Sigmoid colon (tissue), 7 donors: ENCODE data around the gene IL19. TPM values are rescaled to one million over a fixed set of nuclear protein-coding genes. Genes with fewer than 3 reads are reported as not detected.

Experiments used
- DNase-seq: peaks from one replicate; pipeline ENCODE4 v3.0.0-alpha.2; 2019
- H3K27ac ChIP-seq, 4 donors: fragments of 200-600 bp; sonication (generic); one replicate each; pipeline ENCODE4 v1.5.1; 2016 to 2019; ENCODE audit warnings: mild to moderate bottlenecking in 1 of 4
- H3K27me3 ChIP-seq, 3 donors: fragments of 200-600 bp; sonication (generic); one replicate each; pipeline ENCODE4 v1.5.1; 2019; ENCODE audit warnings: mild to moderate bottlenecking in 1 of 3
- H3K36me3 ChIP-seq, 4 donors: fragments of 200-600 bp; sonication (generic); one replicate each; pipeline ENCODE4 v1.5.1; 2016 to 2019
- H3K4me1 ChIP-seq, 4 donors: fragments of 200-600 bp; sonication (generic); one replicate each; pipeline ENCODE4 v1.5.1; 2017 to 2019
- H3K4me3 ChIP-seq, 4 donors: fragments of 200-600 bp; sonication (generic); one replicate each; pipeline ENCODE4 v1.5.1; 2017 to 2019; ENCODE audit warnings: mild to moderate bottlenecking in 2 of 4, moderate library complexity in 1 of 4
- H3K9me3 ChIP-seq, 4 donors: fragments of 200-600 bp in 3 of 4; sonication (generic) in 3 of 4; one replicate each; pipeline versions ENCODE4 v1.5.1 to v1.6.1; 2013 to 2019
- CTCF ChIP-seq, 4 experiments: fragments of 450-650 bp in 3 of 4; fragments of 200-600 bp in 1 of 4; IDR thresholded peaks; one replicate each; pipeline ENCODE4 v1.5.1; 2016 to 2019; ENCODE audit warnings: antibody characterized with exemption in 4 of 4, mild to moderate bottlenecking in 3 of 4, moderate library complexity in 2 of 4
- EP300 ChIP-seq, 4 donors: sonication (generic); formaldehyde crosslinking; IDR thresholded peaks; one replicate each; pipeline ENCODE4 v1.6.1; 2017; ENCODE audit warnings: antibody characterized with exemption in 4 of 4
- POLR2A ChIP-seq, 2 donors: fragments of 450-650 bp; IDR thresholded peaks; one replicate each; pipeline ENCODE4 v1.6.1; 2016; ENCODE audit warnings: antibody characterized with exemption in 2 of 2, mild to moderate bottlenecking in 2 of 2, moderate library complexity in 2 of 2
- POLR2AphosphoS5 ChIP-seq, 4 donors: sonication (generic); formaldehyde crosslinking; IDR thresholded peaks; one replicate each; pipeline ENCODE4 v1.6.1; 2017; ENCODE audit warnings: antibody characterized with exemption in 4 of 4
- WGBS, 2 donors: extraction: QIAGEN DNeasy Blood & Tissue Kit; methylation state at CpG; one replicate each; pipeline ENCODE4 v1.1.7; 2013; 5-methylcytosine and 5-hydroxymethylcytosine counted together
- intact Hi-C: fragments of 100-400 bp; cut with DNase I; formaldehyde crosslinking; loops from one replicate; pipeline ENCODE4 v1.15.1; 2023
- polyA plus RNA-seq, 3 donors: library from polyadenylated mRNA; stranded (reverse); fragments of 200-250 nt; gene quantifications; one replicate each; pipeline ENCODE4 v1.2.3, GENCODE V29; 2013
- total RNA-seq, 4 donors: library from RNA; depleted of rRNA; stranded (reverse); fragments of >200 nt; gene quantifications; one replicate each; pipeline ENCODE4 v1.1.0, GENCODE V29; 2016
- donor health status: healthy with polysubstance abuse.
- donor health status: Bipolar disorder and iron deficiency.
- donor health status: healthy.

The IL19 gene
- total and polyA plus RNA-seq, 7 donors, result 0.10 TPM; not detected in 6

DNA sequence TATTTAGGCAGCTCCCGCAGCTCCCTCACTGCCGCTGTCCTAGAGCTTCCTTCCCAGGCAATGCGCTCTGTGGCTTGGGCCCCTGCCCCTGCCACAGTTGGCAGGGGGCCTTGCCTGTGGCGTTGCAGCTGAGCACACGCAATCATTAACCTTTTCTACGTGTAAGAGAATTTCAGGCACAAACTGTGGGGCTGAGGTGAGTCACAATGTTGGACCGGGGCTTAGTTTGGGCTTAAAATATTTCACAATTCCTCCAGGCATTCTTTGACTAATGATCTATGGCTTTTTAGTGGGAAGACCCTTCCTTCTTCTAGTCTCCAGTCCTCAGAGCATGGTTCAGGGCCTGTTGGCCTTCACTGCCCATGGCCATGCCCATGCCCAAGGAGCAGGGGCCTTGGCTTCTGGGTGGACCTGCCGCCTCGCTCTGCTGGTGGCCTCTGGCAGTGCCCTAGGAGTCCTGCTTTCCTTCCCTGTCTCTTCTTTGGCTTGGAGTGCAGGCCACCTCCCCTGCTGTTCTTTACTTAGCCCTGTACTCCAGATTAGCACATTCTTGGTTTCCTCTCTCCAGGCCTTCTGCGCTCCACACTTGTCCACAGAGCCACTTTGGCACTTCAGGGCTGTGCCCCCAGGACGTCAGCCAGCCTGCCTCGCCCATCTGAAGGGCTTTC is 46.6 kb upstream of the IL19 start:
- Histone ChIP-seq H3K4me3 (no peak overlapping the region), H3K27ac (peak overlapping the region; percentile 67 to 75 (median 70)), H3K4me1 (peaks cover 0 to 93% (median 80%) of the 10 kb centered on the region in 4 donors), H3K9me3 (no peaks in the 10 kb centered on the region), H3K36me3 (peaks cover 0 to under 1% (median under 1%) of the 10 kb centered on the region in 4 donors), H3K27me3 (no peaks in the 10 kb centered on the region)
- intact Hi-C loops, result no loop called here
- WGBS, 2 donors, result 58 to 62% methylated on average over 12 of the region's 12 CpGs
- DNase-seq, result peak; percentile 79
- no peak for TF ChIP-seq EP300 (IDR thresholded peaks at IDR 0.05)
- TF ChIP-seq CTCF (IDR thresholded peaks at IDR 0.05), result peak in 1 of 4 experiments; percentile 34
- peak; percentile 12 to 31 (median 16) for TF ChIP-seq POLR2AphosphoS5 (IDR thresholded peaks at IDR 0.05)

DNA sequence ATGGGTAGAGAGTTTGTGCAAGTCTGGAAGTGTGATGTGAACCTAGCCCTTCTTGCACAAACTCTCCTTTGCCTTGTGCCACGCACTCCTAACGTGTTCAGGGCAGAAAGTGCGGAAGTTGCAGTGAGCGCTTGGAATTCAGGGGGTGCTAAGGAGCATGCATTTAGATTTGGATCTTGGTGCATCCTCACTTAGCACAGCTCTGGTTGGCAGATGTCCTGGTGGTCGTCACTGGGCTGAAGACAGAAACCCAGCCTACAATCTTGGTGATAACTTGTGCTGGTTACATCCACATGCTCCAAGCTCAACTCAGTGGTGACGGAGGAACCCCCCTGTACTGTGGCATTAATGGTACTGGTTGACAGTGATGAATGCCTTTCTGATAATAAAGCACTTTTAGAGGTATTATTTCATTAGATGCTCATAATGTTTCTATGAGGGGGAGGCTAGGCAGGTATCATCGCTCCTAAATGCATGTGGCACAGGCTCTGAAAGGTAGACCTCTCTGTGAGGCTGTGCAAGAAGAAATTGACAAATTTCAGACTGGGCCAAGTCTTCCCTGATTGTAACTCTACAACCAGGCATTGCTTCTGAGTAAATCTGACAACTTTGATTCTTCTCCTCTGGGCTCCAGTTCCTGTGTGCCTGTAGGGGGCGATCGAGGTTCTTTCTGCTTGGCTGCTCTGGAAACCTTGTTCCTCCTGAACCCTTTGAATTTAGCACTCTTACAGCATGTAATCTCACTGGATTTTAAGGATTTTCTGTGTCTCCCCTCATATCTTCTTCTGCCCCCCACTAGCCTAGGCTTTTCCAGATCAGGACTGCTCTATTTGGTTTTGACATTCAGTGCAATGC is 45.2 kb upstream of the IL19 start:
- no peak overlapping the region for H3K4me3 ChIP-seq
- H3K9me3 ChIP-seq, result no peaks in the 10 kb centered on the region
- H3K4me1 ChIP-seq, result peaks cover 0 to 84% (median 72%) of the 10 kb centered on the region in 4 donors
- peak; percentile 63 for DNase-seq
- H3K27ac ChIP-seq, result peak overlapping the region in 1 of 4 donors; percentile 73
- TF ChIP-seq CTCF (IDR thresholded peaks at IDR 0.05) (peak in 1 of 4 experiments; percentile 42), POLR2A (IDR thresholded peaks at IDR 0.05) (no peak), POLR2AphosphoS5 (IDR thresholded peaks at IDR 0.05) (no peak), EP300 (IDR thresholded peaks at IDR 0.05) (no peak)
- intact Hi-C loops, result loop anchor here (5.0 kb wide), 1 partner anchor 187 kb away; no protein-coding TSS in a partner anchor
- no peaks in the 10 kb centered on the region for H3K27me3 ChIP-seq
- peaks cover 12 to 15% (median 13%) of the 10 kb centered on the region in 4 donors for H3K36me3 ChIP-seq
- 75 to 76% methylated on average over 9 of the region's 9 CpGs for WGBS, 2 donors

DNA sequence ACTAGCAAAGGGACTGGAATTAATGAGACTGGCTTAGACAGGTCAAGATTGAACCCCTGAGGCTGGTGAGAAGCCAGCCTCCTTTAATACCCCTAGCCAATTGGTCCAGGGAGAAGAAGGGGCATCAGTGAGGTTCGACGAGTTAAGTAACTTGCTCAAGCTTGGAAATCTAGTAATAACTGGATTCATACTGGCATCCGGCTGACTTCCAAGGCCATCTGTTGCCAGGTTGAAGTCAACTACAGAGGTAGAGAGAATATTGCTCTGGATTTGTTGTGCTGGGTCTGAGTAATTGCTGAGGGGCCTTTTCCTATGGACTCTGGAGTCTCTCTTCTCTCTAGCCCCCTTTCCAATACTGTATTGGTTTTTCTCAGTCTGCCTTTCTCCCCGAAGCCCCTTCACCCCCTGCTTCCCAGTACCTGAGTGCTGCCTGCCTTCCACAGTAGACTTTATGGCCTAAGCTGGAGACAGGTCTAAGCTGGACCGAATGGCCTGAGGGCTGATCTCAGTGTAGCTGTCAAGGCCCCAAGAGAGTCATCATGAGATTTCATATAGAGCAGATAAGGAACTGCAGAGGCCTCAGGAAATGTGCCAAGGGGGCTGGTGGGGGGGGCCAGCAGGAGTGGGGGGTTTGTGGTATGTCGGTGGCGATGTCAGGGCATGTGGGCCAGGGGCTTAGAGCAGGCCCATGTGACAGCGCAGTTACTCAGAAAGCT is 42.4 kb upstream of the IL19 start:
- peaks cover 0 to 62% (median 56%) of the 10 kb centered on the region in 4 donors for H3K4me1 ChIP-seq
- no peaks in the 10 kb centered on the region for H3K27me3 ChIP-seq
- H3K4me3 ChIP-seq, result no peak overlapping the region
- H3K27ac ChIP-seq, result no peak overlapping the region
- 77 to 93% methylated on average over 8 of the region's 8 CpGs for WGBS, 2 donors
- no peaks in the 10 kb centered on the region for H3K9me3 ChIP-seq
- intact Hi-C loops, result loop anchor here (5.0 kb wide), 1 partner anchor 184 kb away; no protein-coding TSS in a partner anchor
- peaks cover 39 to 43% (median 42%) of the 10 kb centered on the region in 4 donors for H3K36me3 ChIP-seq
- no peak for TF ChIP-seq POLR2A (IDR thresholded peaks at IDR 0.05)
- no peak for TF ChIP-seq CTCF (IDR thresholded peaks at IDR 0.05)
- no peak for TF ChIP-seq POLR2AphosphoS5 (IDR thresholded peaks at IDR 0.05)
- TF ChIP-seq EP300 (IDR thresholded peaks at IDR 0.05), result no peak
- no peak for DNase-seq

DNA sequence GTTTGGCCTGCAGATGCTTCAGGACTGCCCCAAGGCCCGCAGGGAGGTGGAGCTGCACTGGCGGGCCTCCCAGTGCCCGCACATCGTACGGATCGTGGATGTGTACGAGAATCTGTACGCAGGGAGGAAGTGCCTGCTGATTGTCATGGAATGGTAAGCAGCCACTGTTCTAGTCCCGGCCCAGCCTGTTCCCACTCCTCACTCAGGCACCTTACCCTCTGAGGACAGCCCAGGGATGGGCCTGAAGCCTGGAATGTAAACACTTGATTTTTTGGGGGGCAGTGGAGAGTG is 41.9 kb upstream of the IL19 start:
- Histone ChIP-seq H3K4me3 (no peak overlapping the region), H3K27me3 (no peaks in the 10 kb centered on the region), H3K9me3 (no peaks in the 10 kb centered on the region), H3K27ac (no peak overlapping the region), H3K4me1 (peaks cover 0 to 57% (median 51%) of the 10 kb centered on the region in 4 donors), H3K36me3 (peaks cover 39 to 48% (median 45%) of the 10 kb centered on the region in 4 donors)
- no peak for TF ChIP-seq CTCF (IDR thresholded peaks at IDR 0.05)
- no peak for TF ChIP-seq POLR2AphosphoS5 (IDR thresholded peaks at IDR 0.05)
- TF ChIP-seq EP300 (IDR thresholded peaks at IDR 0.05), result no peak
- TF ChIP-seq POLR2A (IDR thresholded peaks at IDR 0.05), result no peak
- 74 to 90% methylated on average over 9 of the region's 9 CpGs for WGBS, 2 donors
- no peak for DNase-seq
- intact Hi-C loops, result loop anchor here (5.0 kb wide), 1 partner anchor 184 kb away; no protein-coding TSS in a partner anchor
